ENCODE measurements around the gene PPP1R12C.

PPP1R12C gene

GRCh38 chr19:55050749-55051532 is 66.5 kb downstream of the PPP1R12C start:
- H3K4me1 Mint-ChIP-seq (ENCODE audit: low read depth), result no peaks in the 10 kb centered on the region
- H3K27me3 Mint-ChIP-seq (ENCODE audit: low read depth), result no peaks in the 10 kb centered on the region
- no peak overlapping the region for H3K27ac Mint-ChIP-seq
- no peak for DNase-seq (ENCODE audit: low spot score)
- H3K9me3 Mint-ChIP-seq, result no peaks in the 10 kb centered on the region
- no peak overlapping the region for H3K4me3 Mint-ChIP-seq
- peaks cover 37% of the 10 kb centered on the region for H3K36me3 Mint-ChIP-seq (ENCODE audit: low read depth)

GRCh38 chr19:55048446-55048845 is 69.0 kb downstream of the PPP1R12C start:
- no peaks in the 10 kb centered on the region for H3K4me1 Mint-ChIP-seq (ENCODE audit: low read depth)
- H3K36me3 Mint-ChIP-seq (ENCODE audit: low read depth), result peaks cover 36% of the 10 kb centered on the region

GRCh38 chr19:55047951-55048350 is 69.5 kb downstream of the PPP1R12C start:
- Mint-ChIP-seq H3K36me3 (ENCODE audit: low read depth) (peaks cover 33% of the 10 kb centered on the region), H3K9me3 (no peaks in the 10 kb centered on the region), H3K27me3 (ENCODE audit: low read depth) (no peaks in the 10 kb centered on the region), H3K4me1 (ENCODE audit: low read depth) (no peaks in the 10 kb centered on the region), H3K27ac (no peak overlapping the region), H3K4me3 (no peak overlapping the region)
- DNase-seq (ENCODE audit: low spot score), result no peak

More at GRCh38 chr19:55048446-55048845, 69.0 kb downstream of the PPP1R12C start:
- H3K9me3 Mint-ChIP-seq, result no peaks in the 10 kb centered on the region
- H3K27ac Mint-ChIP-seq, result no peak overlapping the region
- H3K27me3 Mint-ChIP-seq (ENCODE audit: low read depth), result no peaks in the 10 kb centered on the region
- DNase-seq (ENCODE audit: low spot score), result no peak
- H3K4me3 Mint-ChIP-seq, result no peak overlapping the region

GRCh38 chr19:55046975-55047622 is 70.3 kb downstream of the PPP1R12C start:
- DNase-seq (ENCODE audit: low spot score), result no peak
- H3K27me3 Mint-ChIP-seq (ENCODE audit: low read depth), result no peaks in the 10 kb centered on the region
- H3K36me3 Mint-ChIP-seq (ENCODE audit: low read depth), result peaks cover 31% of the 10 kb centered on the region
- peaks cover 8% of the 10 kb centered on the region for H3K4me1 Mint-ChIP-seq (ENCODE audit: low read depth)
- H3K4me3 Mint-ChIP-seq, result no peak overlapping the region
- no peaks in the 10 kb centered on the region for H3K9me3 Mint-ChIP-seq
- no peak overlapping the region for H3K27ac Mint-ChIP-seq

- Mint-ChIP-seq H3K9me3 (no peaks in the 10 kb centered on the region), H3K27me3 (ENCODE audit: low read depth) (no peaks in the 10 kb centered on the region), H3K27ac (no peak overlapping the region), H3K4me1 (ENCODE audit: low read depth) (peaks cover 19% of the 10 kb centered on the region), H3K4me3 (no peak overlapping the region), H3K36me3 (ENCODE audit: low read depth) (peaks cover 34% of the 10 kb centered on the region)
- DNase-seq (ENCODE audit: low spot score), result no peak
Measured at GRCh38 chr19:55044771-55045716, 72.4 kb downstream of the PPP1R12C start.

- Mint-ChIP-seq H3K27me3 (ENCODE audit: low read depth) (no peaks in the 10 kb centered on the region), H3K4me1 (ENCODE audit: low read depth) (peaks cover 21% of the 10 kb centered on the region), H3K36me3 (ENCODE audit: low read depth) (peaks cover 35% of the 10 kb centered on the region), H3K4me3 (no peak overlapping the region), H3K9me3 (no peaks in the 10 kb centered on the region), H3K27ac (peak overlapping the region; percentile 26)
- no peak for DNase-seq (ENCODE audit: low spot score)
Measured at GRCh38 chr19:55044286-55044685, 73.2 kb downstream of the PPP1R12C start.

- DNase-seq (ENCODE audit: low spot score), result no peak
- Mint-ChIP-seq H3K4me3 (peak overlapping the region; percentile 84), H3K27me3 (ENCODE audit: low read depth) (no peaks in the 10 kb centered on the region), H3K4me1 (ENCODE audit: low read depth) (peaks cover 21% of the 10 kb centered on the region), H3K9me3 (no peaks in the 10 kb centered on the region), H3K36me3 (ENCODE audit: low read depth) (peaks cover 28% of the 10 kb centered on the region), H3K27ac (peak overlapping the region; percentile 92)
Measured at GRCh38 chr19:55042688-55043087, 74.7 kb downstream of the PPP1R12C start.

GRCh38 chr19:55042344-55042678 is 75.1 kb downstream of the PPP1R12C start:
- Mint-ChIP-seq H3K9me3 (no peaks in the 10 kb centered on the region), H3K36me3 (ENCODE audit: low read depth) (peaks cover 28% of the 10 kb centered on the region), H3K27me3 (ENCODE audit: low read depth) (no peaks in the 10 kb centered on the region), H3K4me1 (ENCODE audit: low read depth) (peaks cover 21% of the 10 kb centered on the region), H3K27ac (peak overlapping the region; percentile 92), H3K4me3 (peak overlapping the region; percentile 84)
- DNase-seq (ENCODE audit: low spot score), result no peak

- H3K27ac Mint-ChIP-seq, result peak overlapping the region; percentile 92
- DNase-seq (ENCODE audit: low spot score), result peak; percentile 50
- H3K4me3 Mint-ChIP-seq, result peak overlapping the region; percentile 84
- no peaks in the 10 kb centered on the region for H3K9me3 Mint-ChIP-seq
- peaks cover 26% of the 10 kb centered on the region for H3K36me3 Mint-ChIP-seq (ENCODE audit: low read depth)
- peaks cover 21% of the 10 kb centered on the region for H3K4me1 Mint-ChIP-seq (ENCODE audit: low read depth)
- H3K27me3 Mint-ChIP-seq (ENCODE audit: low read depth), result no peaks in the 10 kb centered on the region
Measured at GRCh38 chr19:55041627-55042343, 75.7 kb downstream of the PPP1R12C start.

GRCh38 chr19:55041244-55041626 is 76.2 kb downstream of the PPP1R12C start:
- Mint-ChIP-seq H3K9me3 (no peaks in the 10 kb centered on the region), H3K27ac (peak overlapping the region; percentile 92), H3K4me3 (peak overlapping the region; percentile 84), H3K27me3 (ENCODE audit: low read depth) (no peaks in the 10 kb centered on the region), H3K4me1 (ENCODE audit: low read depth) (peaks cover 21% of the 10 kb centered on the region), H3K36me3 (ENCODE audit: low read depth) (peaks cover 26% of the 10 kb centered on the region)
- DNase-seq (ENCODE audit: low spot score), result no peak

Data from T-helper 2 cell treated with Interferon-gamma antibody and Interleukin-4, amounts not matched to agents 5 μg/mL and 100 μg/mL, for 36 hours (primary cell).